ENCODE data around the gene UBE2J2. TPM values are rescaled to one million over a fixed set of nuclear protein-coding genes. Genes with fewer than 3 reads are reported as not detected.

UBE2J2 gene
- total RNA-seq, 2 donors from 2014 or later, result 69.9 to 72.7 TPM

DNA sequence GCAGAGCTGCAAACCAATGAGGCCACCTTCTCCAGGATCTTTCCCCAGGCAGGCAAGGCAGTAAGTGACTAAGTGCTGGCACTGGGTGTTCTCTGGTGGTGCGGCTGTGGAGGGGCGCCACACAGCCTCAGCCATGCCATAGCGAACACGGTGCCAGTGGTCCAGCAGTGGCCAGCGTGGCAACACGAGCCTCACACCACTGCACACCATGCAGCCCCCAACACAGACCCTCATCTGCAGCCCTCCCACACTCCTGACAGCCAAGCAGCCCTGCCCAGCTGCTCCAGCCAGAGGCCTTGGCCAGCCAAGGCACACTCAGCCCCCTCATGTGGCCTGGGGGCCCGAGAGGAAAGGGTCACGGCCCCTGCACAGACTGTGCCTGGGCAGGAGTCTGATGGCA lies 47.8 kb upstream of the UBE2J2 start:
- H3K9ac ChIP-seq (ENCODE audit: extremely low read depth, low read length, poor library complexity, severe bottlenecking), result no peak overlapping the region
- Mint-ChIP-seq H3K9me3 (no peaks in the 10 kb centered on the region), H3K4me1 (peaks cover 5% of the 10 kb centered on the region), H3K4me3 (no peak overlapping the region), H3K27me3 (ENCODE audit: insufficient read depth) (no peaks in the 10 kb centered on the region), H3K36me3 (ENCODE audit: low read depth) (peaks cover 23% of the 10 kb centered on the region), H3K27ac (no peak overlapping the region)
- no peak overlapping the region for H3K27ac ChIP-seq (ENCODE audit: low read depth, low read length)
- H3K9me3 ChIP-seq (ENCODE audit: control insufficient read depth, low read length), result no peaks in the 10 kb centered on the region
- no peaks in the 10 kb centered on the region for H3K27me3 ChIP-seq (ENCODE audit: control insufficient read depth, insufficient read depth, low read length, poor library complexity, severe bottlenecking)
- H3K36me3 ChIP-seq (ENCODE audit: control insufficient read depth, insufficient read depth, low read length), result peaks cover 24% of the 10 kb centered on the region
- H3K4me3 ChIP-seq (ENCODE audit: low read length), result no peak overlapping the region
- 90 to 93% methylated on average over 4 to 8 of the region's 8 CpGs for WGBS, 2 experiments (ENCODE audit: insufficient coverage in 1 of 2, insufficient read length in 1 of 2)
- DNase-seq, result no peak
- TF ChIP-seq, protein P1, sequence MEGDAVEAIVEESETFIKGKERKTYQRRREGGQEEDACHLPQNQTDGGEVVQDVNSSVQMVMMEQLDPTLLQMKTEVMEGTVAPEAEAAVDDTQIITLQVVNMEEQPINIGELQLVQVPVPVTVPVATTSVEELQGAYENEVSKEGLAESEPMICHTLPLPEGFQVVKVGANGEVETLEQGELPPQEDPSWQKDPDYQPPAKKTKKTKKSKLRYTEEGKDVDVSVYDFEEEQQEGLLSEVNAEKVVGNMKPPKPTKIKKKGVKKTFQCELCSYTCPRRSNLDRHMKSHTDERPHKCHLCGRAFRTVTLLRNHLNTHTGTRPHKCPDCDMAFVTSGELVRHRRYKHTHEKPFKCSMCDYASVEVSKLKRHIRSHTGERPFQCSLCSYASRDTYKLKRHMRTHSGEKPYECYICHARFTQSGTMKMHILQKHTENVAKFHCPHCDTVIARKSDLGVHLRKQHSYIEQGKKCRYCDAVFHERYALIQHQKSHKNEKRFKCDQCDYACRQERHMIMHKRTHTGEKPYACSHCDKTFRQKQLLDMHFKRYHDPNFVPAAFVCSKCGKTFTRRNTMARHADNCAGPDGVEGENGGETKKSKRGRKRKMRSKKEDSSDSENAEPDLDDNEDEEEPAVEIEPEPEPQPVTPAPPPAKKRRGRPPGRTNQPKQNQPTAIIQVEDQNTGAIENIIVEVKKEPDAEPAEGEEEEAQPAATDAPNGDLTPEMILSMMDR (conservative IDR thresholded peaks at IDR 0.05), result no peak
- no peaks in the 10 kb centered on the region for H3K4me1 ChIP-seq (ENCODE audit: control insufficient read depth, insufficient read depth, low read length)

DNA sequence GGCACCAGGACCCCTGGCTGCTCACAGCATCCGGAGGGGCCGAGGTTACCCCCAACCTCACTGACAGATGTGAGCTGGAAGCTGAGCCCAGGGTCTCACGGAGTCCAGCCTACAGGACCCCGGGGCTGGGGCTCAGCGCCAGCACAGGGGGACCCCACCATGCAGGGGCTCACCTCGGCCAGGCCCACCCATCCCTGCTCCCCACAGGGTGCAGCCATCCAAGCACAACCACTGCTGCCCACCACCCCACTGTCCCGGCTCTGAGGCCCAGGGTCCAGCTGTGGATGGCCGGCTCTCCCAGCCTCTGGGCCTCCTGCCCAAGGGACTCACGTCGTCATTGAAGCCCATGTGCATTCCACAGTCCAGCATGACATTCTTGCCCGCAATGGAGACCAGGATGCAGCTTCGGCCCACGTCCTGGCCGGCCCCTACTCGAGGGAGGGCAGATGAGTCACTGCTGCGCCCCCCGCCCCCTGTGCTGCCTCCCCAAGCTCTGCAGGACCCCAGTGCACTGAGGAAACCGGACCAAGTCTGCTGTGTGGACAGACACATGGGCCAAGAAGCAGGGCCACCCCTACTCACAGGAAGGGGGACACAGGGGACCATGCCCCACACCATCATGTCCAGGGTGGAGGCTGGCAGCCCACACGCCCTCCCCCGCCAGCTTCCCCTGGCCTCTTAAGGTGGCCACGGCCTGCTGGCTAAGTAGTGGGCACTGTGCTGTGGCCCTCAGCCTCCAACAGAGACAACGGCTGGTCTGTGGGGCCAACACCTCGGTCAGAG lies 47.2 kb upstream of the UBE2J2 start:
- Mint-ChIP-seq H3K4me3 (no peak overlapping the region), H3K27me3 (ENCODE audit: insufficient read depth) (no peaks in the 10 kb centered on the region), H3K27ac (no peak overlapping the region), H3K4me1 (peaks cover 6% of the 10 kb centered on the region), H3K9me3 (no peaks in the 10 kb centered on the region), H3K36me3 (ENCODE audit: low read depth) (peaks cover 27% of the 10 kb centered on the region)
- H3K4me3 ChIP-seq (ENCODE audit: low read length), result no peak overlapping the region
- no peak overlapping the region for H3K9ac ChIP-seq (ENCODE audit: extremely low read depth, low read length, poor library complexity, severe bottlenecking)
- TF ChIP-seq, protein P1 (conservative IDR thresholded peaks at IDR 0.05), result no peak
- no peak for DNase-seq
- H3K4me1 ChIP-seq (ENCODE audit: control insufficient read depth, insufficient read depth, low read length), result no peaks in the 10 kb centered on the region
- 93 to 96% methylated on average over 18 to 23 of the region's 23 CpGs for WGBS, 2 experiments (ENCODE audit: insufficient coverage in 1 of 2, insufficient read length in 1 of 2)
- H3K27ac ChIP-seq (ENCODE audit: low read depth, low read length), result no peak overlapping the region
- no peaks in the 10 kb centered on the region for H3K9me3 ChIP-seq (ENCODE audit: control insufficient read depth, low read length)
- no peaks in the 10 kb centered on the region for H3K27me3 ChIP-seq (ENCODE audit: control insufficient read depth, insufficient read depth, low read length, poor library complexity, severe bottlenecking)
- peaks cover 24% of the 10 kb centered on the region for H3K36me3 ChIP-seq (ENCODE audit: control insufficient read depth, insufficient read depth, low read length)

DNA sequence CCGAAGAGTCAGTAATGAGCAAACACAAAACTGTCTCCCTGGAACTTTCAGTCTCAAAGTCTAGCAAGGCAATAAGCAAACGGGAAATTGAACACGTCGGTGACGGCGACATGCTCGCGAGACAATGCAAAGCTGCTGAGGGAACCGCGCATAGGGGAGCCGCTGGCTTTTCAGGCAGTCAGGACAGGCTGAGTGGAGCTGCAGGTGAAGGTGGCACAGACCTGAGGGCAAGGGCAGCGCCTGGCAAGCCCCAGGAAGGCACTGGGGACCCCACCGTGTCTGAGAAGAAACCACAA lies 45.9 kb upstream of the UBE2J2 start:
- H3K27ac ChIP-seq (ENCODE audit: low read depth, low read length), result no peak overlapping the region
- 96 to 97% methylated on average over 11 to 13 of the region's 13 CpGs for WGBS, 2 experiments (ENCODE audit: insufficient coverage in 1 of 2, insufficient read length in 1 of 2)
- H3K36me3 ChIP-seq (ENCODE audit: control insufficient read depth, insufficient read depth, low read length), result peaks cover 31% of the 10 kb centered on the region
- no peak overlapping the region for H3K4me3 ChIP-seq (ENCODE audit: low read length)
- Mint-ChIP-seq H3K27ac (no peak overlapping the region), H3K36me3 (ENCODE audit: low read depth) (peaks cover 31% of the 10 kb centered on the region), H3K9me3 (no peaks in the 10 kb centered on the region), H3K27me3 (ENCODE audit: insufficient read depth) (no peaks in the 10 kb centered on the region), H3K4me1 (peaks cover 8% of the 10 kb centered on the region), H3K4me3 (no peak overlapping the region)
- H3K27me3 ChIP-seq (ENCODE audit: control insufficient read depth, insufficient read depth, low read length, poor library complexity, severe bottlenecking), result no peaks in the 10 kb centered on the region
- no peaks in the 10 kb centered on the region for H3K4me1 ChIP-seq (ENCODE audit: control insufficient read depth, insufficient read depth, low read length)
- H3K9ac ChIP-seq (ENCODE audit: extremely low read depth, low read length, poor library complexity, severe bottlenecking), result no peak overlapping the region
- no peaks in the 10 kb centered on the region for H3K9me3 ChIP-seq (ENCODE audit: control insufficient read depth, low read length)
- no peak for DNase-seq
- TF ChIP-seq, protein P1 (conservative IDR thresholded peaks at IDR 0.05), result no peak
